IMR-90 (cell line): ENCODE results near the gene NXNL2. TPM values are rescaled to one million over a fixed set of nuclear protein-coding genes. Genes with fewer than 3 reads are reported as not detected.

Experiments used
- ATAC-seq: fragments of 200-7000 bp; cut with Tn5 transposase; 2 replicates; pipeline ENCODE4 v1.9.1; 2020; ENCODE audit warnings: low read depth, mild to moderate bottlenecking, moderate library complexity
- BruUV-seq: library from RNA; stranded (reverse); fragments of 400-500 nt; replicated peaks from 2 replicates; lab custom pipeline; 2021; lab: Mats Ljungman, UMichigan
- CTCF ChIA-PET: fragments of 300-600 bp; formaldehyde crosslinking; extraction: SDS; loops from one replicate; lab custom pipeline; 2021; ENCODE audit warnings: antibody characterized with exemption; lab: Yijun Ruan, JAX
- POLR2A ChIA-PET: fragments of 300-600 bp; sonication (Branson Sonifier 250); formaldehyde crosslinking; loops from one replicate; lab custom pipeline; 2022; ENCODE audit warnings: antibody characterized with exemption; ENCODE audit not compliant: unreplicated experiment; lab: Charles Lee
- DNase-seq: peaks from one replicate; pipeline ENCODE4 v3.0.0; 2013
- H2AFZ ChIP-seq: replicated peaks from 2 replicates; pipeline ENCODE3; 2013; ENCODE audit warnings: low read length, mild to moderate bottlenecking; ENCODE audit not compliant: poor library complexity
- H2AK5ac ChIP-seq: 2 replicates; pipeline ENCODE4 v1.6.1; 2013; ENCODE audit warnings: low read depth, low read length, inconsistent platforms
- H2AK9ac ChIP-seq: replicated peaks from 2 replicates; pipeline ENCODE3; 2013; ENCODE audit warnings: mild to moderate bottlenecking, low read depth, low read length, moderate library complexity; ENCODE audit not compliant: poor library complexity
- H2BK120ac ChIP-seq: 2 replicates; pipeline ENCODE4 v1.6.1; 2013; ENCODE audit warnings: low read depth, low read length, inconsistent platforms
- H2BK15ac ChIP-seq: 3 replicates; pipeline ENCODE4 v1.6.1; 2013; ENCODE audit warnings: low read depth, low read length, inconsistent platforms
- H2BK20ac ChIP-seq: 2 replicates; pipeline ENCODE4 v1.6.1; 2013; ENCODE audit warnings: low read depth, mild to moderate bottlenecking, inconsistent platforms, low read length, moderate library complexity
- H2BK5ac ChIP-seq: 2 replicates; pipeline ENCODE4 v1.6.1; 2013; ENCODE audit warnings: mild to moderate bottlenecking, low read depth, low read length, inconsistent platforms; ENCODE audit not compliant: poor library complexity, severe bottlenecking
- H3K14ac ChIP-seq: replicated peaks from 2 replicates; pipeline ENCODE4 v1.6.1; 2013; ENCODE audit warnings: low read depth, low read length, inconsistent platforms
- H3K18ac ChIP-seq: 2 replicates; pipeline ENCODE4 v1.6.1; 2013; ENCODE audit warnings: low read depth, low read length, control low read depth
- H3K23ac ChIP-seq: 2 replicates; pipeline ENCODE4 v1.6.1; 2013; ENCODE audit warnings: low read depth, low read length, inconsistent platforms
- H3K27ac ChIP-seq: 2 replicates; pipeline ENCODE4 v1.5.1; 2013; ENCODE audit warnings: mild to moderate bottlenecking, control low read depth, low read length; ENCODE audit not compliant: insufficient read depth
- H3K27me3 ChIP-seq: 2 replicates; pipeline ENCODE4 v1.6.1; 2013; ENCODE audit warnings: low read length; ENCODE audit not compliant: control insufficient read depth, insufficient read depth
- H3K36me3 ChIP-seq: 2 replicates; pipeline ENCODE4 v1.6.1; 2013; ENCODE audit warnings: low read length, mixed read lengths; ENCODE audit not compliant: control insufficient read depth, insufficient read depth
- H3K4ac ChIP-seq: 2 replicates; pipeline ENCODE4 v1.6.1; 2013; ENCODE audit warnings: low read depth, low read length, inconsistent platforms
- H3K4me1 ChIP-seq: 2 replicates; pipeline ENCODE4 v1.6.1; 2013; ENCODE audit warnings: low read length, mixed read lengths; ENCODE audit not compliant: control insufficient read depth, insufficient read depth
- H3K4me2 ChIP-seq: 2 replicates; pipeline ENCODE4 v1.6.1; 2013; ENCODE audit warnings: low read depth, mild to moderate bottlenecking, control low read depth, low read length, moderate library complexity
- H3K4me3 ChIP-seq: 2 replicates; pipeline ENCODE4 v1.5.1; 2013; ENCODE audit warnings: low read depth, mild to moderate bottlenecking, control low read depth, low read length, moderate library complexity; ENCODE audit not compliant: insufficient read depth
- H3K56ac ChIP-seq: 2 replicates; pipeline ENCODE4 v1.6.1; 2013; ENCODE audit warnings: low read length, inconsistent platforms; ENCODE audit not compliant: insufficient read depth; ENCODE audit errors: extremely low read depth
- H3K79me1 ChIP-seq, 2 experiments: 2 replicates each; pipeline ENCODE4 v1.6.1; 2013; ENCODE audit warnings: low read length in 2 of 2, inconsistent platforms in 1 of 2, low read depth in 1 of 2
- H3K9ac ChIP-seq: 2 replicates; pipeline ENCODE4 v1.6.1; 2013; ENCODE audit warnings: low read depth, low read length, control low read depth
- H3K9me1 ChIP-seq: 2 replicates; pipeline ENCODE4 v1.6.1; 2013; ENCODE audit warnings: low read length, inconsistent platforms; ENCODE audit not compliant: insufficient read depth
- H3K9me3 ChIP-seq: 2 replicates; pipeline ENCODE4 v1.6.1; 2013; ENCODE audit warnings: low read length; ENCODE audit not compliant: control insufficient read depth, insufficient read depth
- H4K20me1 ChIP-seq: 2 replicates; pipeline ENCODE4 v1.6.1; 2013; ENCODE audit warnings: low read length, inconsistent platforms; ENCODE audit not compliant: insufficient read depth
- H4K5ac ChIP-seq: 2 replicates; pipeline ENCODE4 v1.6.1; 2013; ENCODE audit warnings: mild to moderate bottlenecking, low read depth, low read length, control low read depth
- H4K8ac ChIP-seq, 2 experiments: 2 replicates each; pipeline ENCODE4 v1.6.1; 2013; ENCODE audit warnings: low read depth in 2 of 2, low read length in 2 of 2, control low read depth in 1 of 2, inconsistent platforms in 1 of 2
- H4K91ac ChIP-seq: 2 replicates; pipeline ENCODE4 v1.6.1; 2013; ENCODE audit warnings: low read depth, low read length, inconsistent platforms; ENCODE audit not compliant: insufficient read depth
- BHLHE40 ChIP-seq: fragments of 150-350 bp; IDR thresholded peaks from 2 replicates; pipeline ENCODE4 v1.6.1; 2016; ENCODE audit warnings: mild to moderate bottlenecking, low read depth, low read length
- CEBPB ChIP-seq: IDR thresholded peaks from 2 replicates; pipeline ENCODE4 v1.6.1; 2012; ENCODE audit warnings: low read depth, low read length, improper control_type of control experiment
- CHD1 ChIP-seq: IDR thresholded peaks from 2 replicates; pipeline ENCODE4 v1.6.1; 2012; ENCODE audit warnings: low read depth, low read length, improper control_type of control experiment
- FOS ChIP-seq: fragments of 150-350 bp; IDR thresholded peaks from 2 replicates; pipeline ENCODE4 v1.6.1; 2016; ENCODE audit warnings: low read depth, low read length
- MAFK ChIP-seq: IDR thresholded peaks from 2 replicates; pipeline ENCODE4 v1.6.1; 2012; ENCODE audit warnings: low read depth, low read length, improper control_type of control experiment
- MAZ ChIP-seq: IDR thresholded peaks from 2 replicates; pipeline ENCODE4 v1.6.1; 2012; ENCODE audit warnings: low read depth, mild to moderate bottlenecking, low read length, improper control_type of control experiment, moderate library complexity, borderline replicate concordance
- MXI1 ChIP-seq: IDR thresholded peaks from 2 replicates; pipeline ENCODE4 v1.6.1; 2012; ENCODE audit warnings: low read depth, mild to moderate bottlenecking, low read length, moderate library complexity, borderline replicate concordance
- NFE2L2 ChIP-seq: fragments of 150-350 bp; IDR thresholded peaks from 2 replicates; pipeline ENCODE4 v1.6.1; 2016; ENCODE audit warnings: low read depth, mild to moderate bottlenecking, low read length
- POLR2A ChIP-seq: IDR thresholded peaks from 2 replicates; pipeline ENCODE4 v1.6.1; 2012; ENCODE audit warnings: mild to moderate bottlenecking, low read depth, low read length
- RAD21 ChIP-seq: IDR thresholded peaks from 2 replicates; pipeline ENCODE4 v1.6.1; 2012; ENCODE audit warnings: low read length, improper control_type of control experiment
- RCOR1 ChIP-seq: IDR thresholded peaks from 2 replicates; pipeline ENCODE4 v1.6.1; 2012; ENCODE audit warnings: mild to moderate bottlenecking, low read length, improper control_type of control experiment; ENCODE audit not compliant: insufficient replicate concordance
- RFX5 ChIP-seq: IDR thresholded peaks from 2 replicates; pipeline ENCODE4 v1.8.0; 2012; ENCODE audit warnings: low read depth, mild to moderate bottlenecking, low read length, moderate library complexity
- SMC3 ChIP-seq: fragments of 150-350 bp; IDR thresholded peaks from 2 replicates; pipeline ENCODE4 v1.6.1; 2016; ENCODE audit warnings: low read depth, mild to moderate bottlenecking, antibody characterized with exemption, low read length, moderate library complexity
- WGBS, 2 experiments: methylation state at CpG; one replicate each; pipeline versions ENCODE4 v1.1.5 to v1.1.7; 2013; ENCODE audit warnings: missing lambda C conversion rate in 2 of 2; ENCODE audit not compliant: insufficient read length in 1 of 2; ENCODE audit errors: extremely low coverage in 2 of 2; 5-methylcytosine and 5-hydroxymethylcytosine counted together
- dilution Hi-C: fragments of 300-500 bp; cut with HindIII; formaldehyde crosslinking; loops from one replicate; pipeline ENCODE4 v1.14.3; 2018; ENCODE audit warnings: low sequenced_read_pairs; ENCODE audit not compliant: unreplicated experiment
- in situ Hi-C: fragments of 300-500 bp; cut with MboI; formaldehyde crosslinking; loops from 3 replicates; pipeline ENCODE4 v1.14.3; 2019; ENCODE audit warnings: low sequenced_read_pairs, inconsistent platforms, mixed read lengths
- intact Hi-C: fragments of 100-400 bp; cut with micrococcal nuclease; formaldehyde crosslinking; loops from 2 replicates; pipeline ENCODE4 v1.10.0; 2022
- polyA plus RNA-seq, 3 experiments: library from polyadenylated mRNA; depleted of rRNA; stranded (reverse); fragments of >200 nt; gene quantifications; 2 replicates each; pipeline ENCODE4 v1.2.3, GENCODE V29; 2012; ENCODE audit warnings: low replicate concordance in 1 of 3
- total RNA-seq: library from RNA; depleted of rRNA; stranded (reverse); fragments of >200 nt; gene quantifications from 2 replicates; pipeline ENCODE4 v1.2.3, GENCODE V29; 2012
- TF ChIP-seq, protein P1 (sequence below): fragments of 150-350 bp; IDR thresholded peaks from 2 replicates; pipeline ENCODE4 v1.6.1; 2016; ENCODE audit warnings: low read depth, mild to moderate bottlenecking, low read length, moderate library complexity, borderline replicate concordance
- TF ChIP-seq, protein P2 (sequence below): conservative IDR thresholded peaks from 2 replicates; pipeline ENCODE4 v1.5.1; 2012; ENCODE audit warnings: mild to moderate bottlenecking, low read depth, low read length, improper control_type of control experiment
- TF ChIP-seq, protein P3 (sequence below): fragments of 150-350 bp; IDR thresholded peaks from 2 replicates; pipeline ENCODE4 v1.6.1; 2017; ENCODE audit warnings: mild to moderate bottlenecking, antibody characterized with exemption, low read length, low read depth

The NXNL2 gene
- total and polyA plus RNA-seq, 2 of the 4 experiments (the other 2 are of a cell fraction), result 3.2 to 6.4 TPM

DNA sequence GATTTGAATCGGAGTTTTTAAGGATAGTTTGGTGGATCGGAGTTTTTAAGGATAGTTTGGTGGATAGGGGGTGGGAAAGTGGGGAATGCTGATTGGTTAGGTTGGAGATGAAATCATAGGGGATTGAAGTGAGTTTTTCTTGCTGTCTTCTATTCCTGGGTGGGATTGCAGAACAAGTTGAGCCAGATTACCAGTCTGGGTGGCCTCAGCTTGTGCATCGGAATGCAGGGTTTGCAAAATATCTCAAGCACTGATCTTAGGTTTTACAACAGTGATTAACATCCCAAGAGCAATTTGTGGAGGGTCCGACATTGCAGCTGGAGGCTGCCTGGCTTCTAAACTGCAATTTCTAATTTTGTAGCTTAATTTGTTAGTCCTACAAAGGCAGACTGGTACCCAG lies 23.1 kb upstream of the NXNL2 start:
- no peak overlapping the region for H2AK5ac ChIP-seq
- in situ Hi-C loops (no loop called here), dilution Hi-C loops (no loop called here), intact Hi-C loops (no loop called here)
- H3K56ac ChIP-seq, result no peak overlapping the region
- H2AK9ac ChIP-seq, result no peak overlapping the region
- no peaks in the 10 kb centered on the region for H4K20me1 ChIP-seq
- H3K9ac ChIP-seq, result no peak overlapping the region
- H3K9me1 ChIP-seq, result no peaks in the 10 kb centered on the region
- no peak overlapping the region for H2BK5ac ChIP-seq
- TF ChIP-seq BHLHE40, result no peak
- TF ChIP-seq MAZ, result no peak
- TF ChIP-seq RAD21, result no peak
- TF ChIP-seq CEBPB, result no peak
- TF ChIP-seq NFE2L2, result no peak
- no peak for TF ChIP-seq RCOR1
- TF ChIP-seq MXI1, result no peak
- TF ChIP-seq, protein P1, sequence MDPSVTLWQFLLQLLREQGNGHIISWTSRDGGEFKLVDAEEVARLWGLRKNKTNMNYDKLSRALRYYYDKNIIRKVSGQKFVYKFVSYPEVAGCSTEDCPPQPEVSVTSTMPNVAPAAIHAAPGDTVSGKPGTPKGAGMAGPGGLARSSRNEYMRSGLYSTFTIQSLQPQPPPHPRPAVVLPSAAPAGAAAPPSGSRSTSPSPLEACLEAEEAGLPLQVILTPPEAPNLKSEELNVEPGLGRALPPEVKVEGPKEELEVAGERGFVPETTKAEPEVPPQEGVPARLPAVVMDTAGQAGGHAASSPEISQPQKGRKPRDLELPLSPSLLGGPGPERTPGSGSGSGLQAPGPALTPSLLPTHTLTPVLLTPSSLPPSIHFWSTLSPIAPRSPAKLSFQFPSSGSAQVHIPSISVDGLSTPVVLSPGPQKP, result no peak
- TF ChIP-seq, protein P2, sequence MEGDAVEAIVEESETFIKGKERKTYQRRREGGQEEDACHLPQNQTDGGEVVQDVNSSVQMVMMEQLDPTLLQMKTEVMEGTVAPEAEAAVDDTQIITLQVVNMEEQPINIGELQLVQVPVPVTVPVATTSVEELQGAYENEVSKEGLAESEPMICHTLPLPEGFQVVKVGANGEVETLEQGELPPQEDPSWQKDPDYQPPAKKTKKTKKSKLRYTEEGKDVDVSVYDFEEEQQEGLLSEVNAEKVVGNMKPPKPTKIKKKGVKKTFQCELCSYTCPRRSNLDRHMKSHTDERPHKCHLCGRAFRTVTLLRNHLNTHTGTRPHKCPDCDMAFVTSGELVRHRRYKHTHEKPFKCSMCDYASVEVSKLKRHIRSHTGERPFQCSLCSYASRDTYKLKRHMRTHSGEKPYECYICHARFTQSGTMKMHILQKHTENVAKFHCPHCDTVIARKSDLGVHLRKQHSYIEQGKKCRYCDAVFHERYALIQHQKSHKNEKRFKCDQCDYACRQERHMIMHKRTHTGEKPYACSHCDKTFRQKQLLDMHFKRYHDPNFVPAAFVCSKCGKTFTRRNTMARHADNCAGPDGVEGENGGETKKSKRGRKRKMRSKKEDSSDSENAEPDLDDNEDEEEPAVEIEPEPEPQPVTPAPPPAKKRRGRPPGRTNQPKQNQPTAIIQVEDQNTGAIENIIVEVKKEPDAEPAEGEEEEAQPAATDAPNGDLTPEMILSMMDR, result no peak
- TF ChIP-seq MAFK, result no peak
- no peak for TF ChIP-seq CHD1
- TF ChIP-seq SMC3, result no peak
- TF ChIP-seq, protein P3, sequence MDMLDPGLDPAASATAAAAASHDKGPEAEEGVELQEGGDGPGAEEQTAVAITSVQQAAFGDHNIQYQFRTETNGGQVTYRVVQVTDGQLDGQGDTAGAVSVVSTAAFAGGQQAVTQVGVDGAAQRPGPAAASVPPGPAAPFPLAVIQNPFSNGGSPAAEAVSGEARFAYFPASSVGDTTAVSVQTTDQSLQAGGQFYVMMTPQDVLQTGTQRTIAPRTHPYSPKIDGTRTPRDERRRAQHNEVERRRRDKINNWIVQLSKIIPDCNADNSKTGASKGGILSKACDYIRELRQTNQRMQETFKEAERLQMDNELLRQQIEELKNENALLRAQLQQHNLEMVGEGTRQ, result no peak
- TF ChIP-seq POLR2A, result no peak
- no peak for TF ChIP-seq FOS
- no peak for TF ChIP-seq RFX5
- no peak overlapping the region for H3K27ac ChIP-seq
- H2BK20ac ChIP-seq, result no peak overlapping the region
- H4K5ac ChIP-seq, result no peak overlapping the region
- H3K18ac ChIP-seq, result no peak overlapping the region
- H2BK15ac ChIP-seq, result no peak overlapping the region
- no peak overlapping the region for H3K4ac ChIP-seq
- CTCF ChIA-PET, result interaction anchor here (1.0 kb wide), 1 partner anchor 17 kb away, joined by 3 read pairs; no protein-coding TSS in a partner anchor
- peaks cover 2% of the 10 kb centered on the region for H3K4me1 ChIP-seq
- H4K8ac ChIP-seq, result no peak overlapping the region
- POLR2A ChIA-PET, result no interaction called here
- H4K91ac ChIP-seq, result no peak overlapping the region
- no peaks in the 10 kb centered on the region for H3K36me3 ChIP-seq
- H3K14ac ChIP-seq, result no peak overlapping the region
- no peak overlapping the region for H2BK120ac ChIP-seq
- WGBS, 2 experiments, result 96% methylated on average over 2 of the region's 4 CpGs; no CpG with 5 or more reads in 1 of the 2 experiments
- ATAC-seq (no peak), DNase-seq (no peak)
- H3K9me3 ChIP-seq, result peaks cover 3% of the 10 kb centered on the region; the same call in 1 of the 2 replicates
- H3K79me1 ChIP-seq, result no peaks in the 10 kb centered on the region
- BruUV-seq, result no TSS peak
- no peaks in the 10 kb centered on the region for H3K27me3 ChIP-seq
- H3K4me3 ChIP-seq, result no peak overlapping the region
- no peak overlapping the region for H3K4me2 ChIP-seq
- no peak overlapping the region for H2AFZ ChIP-seq
- H3K23ac ChIP-seq, result no peak overlapping the region
